A549 (cell line): Measurements from ENCODE around the gene MCTP2. TPM values are rescaled to one million over a fixed set of nuclear protein-coding genes. Genes with fewer than 3 reads are reported as not detected.

ENCODE experiments used
- ATAC-seq, 2 experiments: fragments of 200-7000 bp in 1 of 2; fragments of >200 bp in 1 of 2; cut with Nextera tagmentation in 1 of 2; cut with Tn5 transposase in 1 of 2; 3 replicates each; pipeline versions ENCODE4 v1.8.0 to v1.9.1; 2018 to 2020; ENCODE audit warnings: mild to moderate bottlenecking in 1 of 2, moderate library complexity in 1 of 2
- CTCF ChIA-PET: fragments of 300-600 bp; sonication (Branson Sonifier 250); formaldehyde crosslinking; extraction: SDS; loops from one replicate; lab custom pipeline; 2021; ENCODE audit warnings: antibody characterized with exemption, inconsistent platforms; lab: Yijun Ruan, JAX
- POLR2A ChIA-PET: fragments of 350-600 bp; formaldehyde crosslinking; extraction: SDS; loops from one replicate; lab custom pipeline; 2021; ENCODE audit warnings: antibody characterized with exemption, inconsistent platforms; lab: Yijun Ruan, JAX
- DNase-seq, 2 experiments: peaks; one replicate each; pipeline versions ENCODE4 v3.0.0 to v3.0.0-alpha.2; 2011 to 2016; ENCODE audit warnings: low read depth in 1 of 2, low spot score in 1 of 2
- FAIRE-seq: peaks from 2 replicates; lab custom pipeline; 2011; peaks lifted over from hg19 to GRCh38; lab: Jason Lieb, UNC
- H3K27ac ChIP-seq, 2 experiments: fragments of >200 bp; sonication (Bioruptor Twin); formaldehyde crosslinking; 3 replicates each; pipeline ENCODE4 v1.5.1; 2016 to 2017
- H3K4me1 ChIP-seq: fragments of >200 bp; sonication (Bioruptor Twin); formaldehyde crosslinking; 3 replicates; pipeline ENCODE4 v1.6.1; 2016
- H3K4me2 ChIP-seq: fragments of >200 bp; sonication (Bioruptor Twin); formaldehyde crosslinking; 3 replicates; pipeline ENCODE4 v1.6.1; 2016
- H3K4me3 ChIP-seq: fragments of >200 bp; sonication (Bioruptor Twin); formaldehyde crosslinking; 3 replicates; pipeline ENCODE4 v1.5.1; 2016
- H3K9me3 ChIP-seq: fragments of >200 bp; sonication (Bioruptor Twin); formaldehyde crosslinking; 3 replicates; pipeline ENCODE4 v1.6.1; 2016
- BHLHE40 ChIP-seq: IDR thresholded peaks from 2 replicates; pipeline ENCODE4 v1.6.1; 2012; ENCODE audit warnings: low read depth, low read length, inconsistent platforms
- CBX2 ChIP-seq: fragments of 200-600 bp; sonication (generic); IDR thresholded peaks from 2 replicates; pipeline ENCODE4 v1.6.1; 2016; ENCODE audit warnings: low read depth, mild to moderate bottlenecking, borderline replicate concordance
- CBX8 ChIP-seq: fragments of 200-600 bp; sonication (generic); IDR thresholded peaks from 2 replicates; pipeline ENCODE4 v1.6.1; 2016
- EP300 ChIP-seq, 2 experiments: fragments of >200 bp; sonication (Bioruptor Twin); formaldehyde crosslinking; IDR thresholded peaks; 2 replicates in 1 of 2; 3 replicates in 1 of 2; pipeline ENCODE4 v1.6.1; 2016 to 2017
- FOSL2 ChIP-seq, 2 experiments: fragments of 450-650 bp in 1 of 2; fragments of >200 bp in 1 of 2; sonication (Bioruptor Twin) in 1 of 2; formaldehyde crosslinking; IDR thresholded peaks; 2 replicates each; pipeline versions ENCODE4 v1.5.0 to v1.6.1; 2016 to 2020; ENCODE audit warnings: mild to moderate bottlenecking in 1 of 2, moderate library complexity in 1 of 2
- GATA3 ChIP-seq: IDR thresholded peaks from 2 replicates; pipeline ENCODE4 v1.6.1; 2012; ENCODE audit warnings: borderline replicate concordance
- NR3C1 ChIP-seq: fragments of >200 bp; sonication (Bioruptor Twin); formaldehyde crosslinking; IDR thresholded peaks from 3 replicates; pipeline ENCODE4 v1.6.1; 2017
- RARB ChIP-seq: fragments of 250-450 bp; sonication (Bioruptor Pico); IDR thresholded peaks from 2 replicates; pipeline ENCODE4 v1.8.0; 2021; ENCODE audit warnings: mild to moderate bottlenecking, moderate library complexity
- RCOR1 ChIP-seq: fragments of 150-350 bp; IDR thresholded peaks from 2 replicates; pipeline ENCODE4 v1.6.1; 2014; ENCODE audit warnings: antibody characterized with exemption, low read length, low read depth
- SREBF2 ChIP-seq: fragments of 450-650 bp; IDR thresholded peaks from 2 replicates; pipeline ENCODE4 v1.6.1; 2014; ENCODE audit warnings: mild to moderate bottlenecking, moderate library complexity
- WGBS: methylation state at CpG from one replicate; pipeline ENCODE4 v1.1.6; 2017; ENCODE audit errors: missing lambda C conversion rate; 5-methylcytosine and 5-hydroxymethylcytosine counted together
- polyA plus RNA-seq, 4 experiments: library from polyadenylated mRNA; depleted of rRNA in 3 of 4; stranded (reverse); fragments of >200 nt; fragmentation: RNase III in 1 of 4; extraction: RNeasy Plus Mini Kit Qiagen cat#74134 plus additional on column Dnase treatment in 1 of 4; gene quantifications; 2 replicates in 3 of 4; 3 replicates in 1 of 4; pipeline ENCODE4 v1.2.3, GENCODE V29; 2011 to 2017
- TF ChIP-seq, protein P1 (sequence below): fragments of 200-600 bp; sonication (generic); IDR thresholded peaks from 2 replicates; pipeline ENCODE4 v1.6.1; 2016; ENCODE audit warnings: antibody characterized with exemption, mild to moderate bottlenecking, moderate library complexity
- TF ChIP-seq, protein P2 (sequence below): IDR thresholded peaks from 2 replicates; pipeline ENCODE4 v1.6.1; 2012
- TF ChIP-seq, protein P3 (sequence below): IDR thresholded peaks from 2 replicates; pipeline ENCODE4 v1.6.1; 2012
- TF ChIP-seq, protein P4 (sequence below): fragments of >200 bp; sonication (Bioruptor Twin); formaldehyde crosslinking; IDR thresholded peaks from 3 replicates; pipeline ENCODE4 v1.5.1; 2016
- TF ChIP-seq, protein P5 (sequence below): IDR thresholded peaks from 2 replicates; pipeline ENCODE4 v1.6.1; 2012; ENCODE audit warnings: low read depth, borderline replicate concordance
- TF ChIP-seq, protein P6 (sequence below): fragments of >200 bp; sonication (Bioruptor Twin); formaldehyde crosslinking; IDR thresholded peaks from 2 replicates; pipeline ENCODE4 v1.6.1; 2016
- TF ChIP-seq, protein P7 (sequence below): fragments of 450-650 bp; IDR thresholded peaks from 2 replicates; pipeline ENCODE4 v1.6.1; 2014; ENCODE audit warnings: antibody characterized with exemption

Gene MCTP2
- polyA plus RNA-seq, 2 of the 4 experiments (the other 2 are of a cell fraction), result not detected

DNA sequence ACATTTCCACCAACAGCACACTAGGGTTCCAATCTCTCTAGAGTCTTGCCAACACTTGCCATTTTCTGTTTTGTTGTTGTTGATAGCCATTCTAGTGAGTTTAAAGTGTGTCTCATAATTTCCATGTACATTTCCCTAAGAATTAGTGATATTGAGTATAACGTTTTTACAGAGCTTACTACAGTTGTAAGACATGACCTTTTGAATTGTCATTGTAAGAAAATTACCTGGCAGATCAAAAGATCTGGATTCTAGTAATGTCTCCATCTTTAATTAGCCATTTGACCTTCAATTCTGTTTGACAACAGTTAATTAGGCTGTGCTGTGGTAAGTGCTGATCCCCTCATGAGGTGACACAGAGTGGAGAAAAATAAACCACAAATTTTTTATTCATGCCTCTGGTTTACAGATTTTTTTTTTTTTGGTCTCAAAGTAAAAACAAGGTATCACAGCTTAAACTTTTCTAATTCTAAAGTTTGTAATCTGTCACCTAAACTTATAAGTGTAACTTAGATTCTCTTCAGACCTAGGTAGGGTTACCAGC is 20.9 kb downstream of the MCTP2 start (continued):
- TF ChIP-seq, protein P1, sequence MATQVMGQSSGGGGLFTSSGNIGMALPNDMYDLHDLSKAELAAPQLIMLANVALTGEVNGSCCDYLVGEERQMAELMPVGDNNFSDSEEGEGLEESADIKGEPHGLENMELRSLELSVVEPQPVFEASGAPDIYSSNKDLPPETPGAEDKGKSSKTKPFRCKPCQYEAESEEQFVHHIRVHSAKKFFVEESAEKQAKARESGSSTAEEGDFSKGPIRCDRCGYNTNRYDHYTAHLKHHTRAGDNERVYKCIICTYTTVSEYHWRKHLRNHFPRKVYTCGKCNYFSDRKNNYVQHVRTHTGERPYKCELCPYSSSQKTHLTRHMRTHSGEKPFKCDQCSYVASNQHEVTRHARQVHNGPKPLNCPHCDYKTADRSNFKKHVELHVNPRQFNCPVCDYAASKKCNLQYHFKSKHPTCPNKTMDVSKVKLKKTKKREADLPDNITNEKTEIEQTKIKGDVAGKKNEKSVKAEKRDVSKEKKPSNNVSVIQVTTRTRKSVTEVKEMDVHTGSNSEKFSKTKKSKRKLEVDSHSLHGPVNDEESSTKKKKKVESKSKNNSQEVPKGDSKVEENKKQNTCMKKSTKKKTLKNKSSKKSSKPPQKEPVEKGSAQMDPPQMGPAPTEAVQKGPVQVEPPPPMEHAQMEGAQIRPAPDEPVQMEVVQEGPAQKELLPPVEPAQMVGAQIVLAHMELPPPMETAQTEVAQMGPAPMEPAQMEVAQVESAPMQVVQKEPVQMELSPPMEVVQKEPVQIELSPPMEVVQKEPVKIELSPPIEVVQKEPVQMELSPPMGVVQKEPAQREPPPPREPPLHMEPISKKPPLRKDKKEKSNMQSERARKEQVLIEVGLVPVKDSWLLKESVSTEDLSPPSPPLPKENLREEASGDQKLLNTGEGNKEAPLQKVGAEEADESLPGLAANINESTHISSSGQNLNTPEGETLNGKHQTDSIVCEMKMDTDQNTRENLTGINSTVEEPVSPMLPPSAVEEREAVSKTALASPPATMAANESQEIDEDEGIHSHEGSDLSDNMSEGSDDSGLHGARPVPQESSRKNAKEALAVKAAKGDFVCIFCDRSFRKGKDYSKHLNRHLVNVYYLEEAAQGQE, result no peak

DNA sequence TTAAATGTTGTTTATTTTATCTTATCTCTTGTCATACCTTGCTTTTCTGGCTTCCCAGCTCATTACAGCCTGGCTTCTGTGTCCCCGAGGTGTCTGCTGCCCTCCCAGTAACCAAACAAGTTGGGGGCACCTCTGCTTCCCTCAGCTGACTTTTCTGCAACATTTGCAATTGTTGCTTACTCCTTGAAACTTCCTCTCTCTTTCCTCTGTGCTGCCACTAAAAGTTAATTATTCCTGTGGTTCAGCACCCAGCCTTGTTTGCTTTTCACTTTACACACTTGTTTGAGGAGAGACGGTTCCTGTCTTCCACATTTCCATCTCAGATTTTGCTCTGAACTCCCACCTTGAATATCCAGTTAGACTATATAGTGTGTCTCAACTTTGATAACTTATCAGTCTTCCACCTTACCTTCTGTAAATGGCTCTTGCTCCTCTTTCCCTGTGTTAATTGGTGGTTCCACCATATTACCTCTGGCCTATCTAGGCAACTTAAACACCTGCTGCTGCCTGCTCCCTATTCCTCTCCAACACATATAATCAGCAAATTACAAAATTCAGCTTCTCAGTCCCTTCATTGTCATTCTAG is 21.6 kb downstream of the MCTP2 start:
- H3K9me3 ChIP-seq, result peaks cover 16% of the 10 kb centered on the region; the same call in 2 of the 3 replicates
- CTCF ChIA-PET, result no interaction called here
- WGBS, result 13% methylated on average over 2 of the region's 2 CpGs
- H3K4me3 ChIP-seq, result no peak overlapping the region
- DNase-seq (no peak), ATAC-seq (no peak), FAIRE-seq (no peak)
- no peaks in the 10 kb centered on the region for H3K4me1 ChIP-seq
- POLR2A ChIA-PET, result no interaction called here
- no peak overlapping the region for H3K4me2 ChIP-seq
- H3K27ac ChIP-seq, result no peak overlapping the region
- TF ChIP-seq, protein P2, sequence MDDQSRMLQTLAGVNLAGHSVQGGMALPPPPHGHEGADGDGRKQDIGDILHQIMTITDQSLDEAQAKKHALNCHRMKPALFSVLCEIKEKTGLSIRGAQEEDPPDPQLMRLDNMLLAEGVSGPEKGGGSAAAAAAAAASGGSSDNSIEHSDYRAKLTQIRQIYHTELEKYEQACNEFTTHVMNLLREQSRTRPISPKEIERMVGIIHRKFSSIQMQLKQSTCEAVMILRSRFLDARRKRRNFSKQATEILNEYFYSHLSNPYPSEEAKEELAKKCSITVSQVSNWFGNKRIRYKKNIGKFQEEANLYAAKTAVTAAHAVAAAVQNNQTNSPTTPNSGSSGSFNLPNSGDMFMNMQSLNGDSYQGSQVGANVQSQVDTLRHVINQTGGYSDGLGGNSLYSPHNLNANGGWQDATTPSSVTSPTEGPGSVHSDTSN, result no peak
- TF ChIP-seq, protein P3, sequence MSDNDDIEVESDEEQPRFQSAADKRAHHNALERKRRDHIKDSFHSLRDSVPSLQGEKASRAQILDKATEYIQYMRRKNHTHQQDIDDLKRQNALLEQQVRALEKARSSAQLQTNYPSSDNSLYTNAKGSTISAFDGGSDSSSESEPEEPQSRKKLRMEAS, result no peak
- TF ChIP-seq, protein P4, sequence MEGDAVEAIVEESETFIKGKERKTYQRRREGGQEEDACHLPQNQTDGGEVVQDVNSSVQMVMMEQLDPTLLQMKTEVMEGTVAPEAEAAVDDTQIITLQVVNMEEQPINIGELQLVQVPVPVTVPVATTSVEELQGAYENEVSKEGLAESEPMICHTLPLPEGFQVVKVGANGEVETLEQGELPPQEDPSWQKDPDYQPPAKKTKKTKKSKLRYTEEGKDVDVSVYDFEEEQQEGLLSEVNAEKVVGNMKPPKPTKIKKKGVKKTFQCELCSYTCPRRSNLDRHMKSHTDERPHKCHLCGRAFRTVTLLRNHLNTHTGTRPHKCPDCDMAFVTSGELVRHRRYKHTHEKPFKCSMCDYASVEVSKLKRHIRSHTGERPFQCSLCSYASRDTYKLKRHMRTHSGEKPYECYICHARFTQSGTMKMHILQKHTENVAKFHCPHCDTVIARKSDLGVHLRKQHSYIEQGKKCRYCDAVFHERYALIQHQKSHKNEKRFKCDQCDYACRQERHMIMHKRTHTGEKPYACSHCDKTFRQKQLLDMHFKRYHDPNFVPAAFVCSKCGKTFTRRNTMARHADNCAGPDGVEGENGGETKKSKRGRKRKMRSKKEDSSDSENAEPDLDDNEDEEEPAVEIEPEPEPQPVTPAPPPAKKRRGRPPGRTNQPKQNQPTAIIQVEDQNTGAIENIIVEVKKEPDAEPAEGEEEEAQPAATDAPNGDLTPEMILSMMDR, result no peak
- TF ChIP-seq BHLHE40, result no peak
- no peak for TF ChIP-seq GATA3
- no peak for TF ChIP-seq CBX2
- no peak for TF ChIP-seq NR3C1
- no peak for TF ChIP-seq FOSL2 (IDR thresholded peaks at IDR 0.05)
- TF ChIP-seq FOSL2 (CRISPR knock-in tag; IDR thresholded peaks at IDR 0.05), result no peak
- TF ChIP-seq, protein P5, sequence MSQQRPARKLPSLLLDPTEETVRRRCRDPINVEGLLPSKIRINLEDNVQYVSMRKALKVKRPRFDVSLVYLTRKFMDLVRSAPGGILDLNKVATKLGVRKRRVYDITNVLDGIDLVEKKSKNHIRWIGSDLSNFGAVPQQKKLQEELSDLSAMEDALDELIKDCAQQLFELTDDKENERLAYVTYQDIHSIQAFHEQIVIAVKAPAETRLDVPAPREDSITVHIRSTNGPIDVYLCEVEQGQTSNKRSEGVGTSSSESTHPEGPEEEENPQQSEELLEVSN, result no peak
- TF ChIP-seq CBX8, result no peak
- TF ChIP-seq SREBF2, result no peak
- no peak for TF ChIP-seq RCOR1
- TF ChIP-seq RARB (CRISPR knock-in tag), result no peak
- TF ChIP-seq EP300 (IDR thresholded peaks at IDR 0.05), result no peak
- TF ChIP-seq, protein P6, sequence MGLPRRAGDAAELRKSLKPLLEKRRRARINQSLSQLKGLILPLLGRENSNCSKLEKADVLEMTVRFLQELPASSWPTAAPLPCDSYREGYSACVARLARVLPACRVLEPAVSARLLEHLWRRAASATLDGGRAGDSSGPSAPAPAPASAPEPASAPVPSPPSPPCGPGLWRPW, result no peak
- TF ChIP-seq, protein P7, sequence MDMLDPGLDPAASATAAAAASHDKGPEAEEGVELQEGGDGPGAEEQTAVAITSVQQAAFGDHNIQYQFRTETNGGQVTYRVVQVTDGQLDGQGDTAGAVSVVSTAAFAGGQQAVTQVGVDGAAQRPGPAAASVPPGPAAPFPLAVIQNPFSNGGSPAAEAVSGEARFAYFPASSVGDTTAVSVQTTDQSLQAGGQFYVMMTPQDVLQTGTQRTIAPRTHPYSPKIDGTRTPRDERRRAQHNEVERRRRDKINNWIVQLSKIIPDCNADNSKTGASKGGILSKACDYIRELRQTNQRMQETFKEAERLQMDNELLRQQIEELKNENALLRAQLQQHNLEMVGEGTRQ, result no peak
